OCI-LY3 (cell line): Measurements from ENCODE around the gene ARHGAP24.

ENCODE experiments used
- EZH2phosphoT487 ChIP-seq: fragments of 200-600 bp; shearing (Covaris generic); IDR thresholded peaks from 2 replicates; pipeline ENCODE4 v1.6.1; 2018; ENCODE audit warnings: antibody characterized with exemption, mixed run types, low read depth
- TF ChIP-seq, protein P1 (sequence below): fragments of 200-600, 300-600 bp; sonication (generic); IDR thresholded peaks from 2 replicates; pipeline ENCODE4 v1.5.1; 2014; ENCODE audit warnings: antibody characterized with exemption, low read length, low read depth

DNA sequence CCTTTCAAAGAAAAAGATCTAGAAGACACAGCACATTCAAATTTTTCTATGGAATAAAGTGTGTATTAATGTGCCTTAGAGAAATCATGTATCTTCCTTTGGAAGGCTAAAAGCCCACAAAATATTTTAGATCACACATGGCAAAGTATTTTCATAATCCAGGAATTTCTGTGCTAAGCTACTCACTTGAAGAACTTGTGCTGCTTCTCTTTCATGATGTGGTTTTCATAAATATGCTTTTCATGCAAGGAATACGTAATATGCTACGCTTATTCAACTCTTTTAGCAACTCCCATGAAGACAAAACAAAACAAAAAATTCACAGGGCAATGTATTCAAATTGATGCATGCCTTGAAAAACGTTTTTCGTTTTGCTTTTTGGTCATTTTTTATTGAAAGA is 125.6 kb downstream of the ARHGAP24 start:
- TF ChIP-seq, protein P1, sequence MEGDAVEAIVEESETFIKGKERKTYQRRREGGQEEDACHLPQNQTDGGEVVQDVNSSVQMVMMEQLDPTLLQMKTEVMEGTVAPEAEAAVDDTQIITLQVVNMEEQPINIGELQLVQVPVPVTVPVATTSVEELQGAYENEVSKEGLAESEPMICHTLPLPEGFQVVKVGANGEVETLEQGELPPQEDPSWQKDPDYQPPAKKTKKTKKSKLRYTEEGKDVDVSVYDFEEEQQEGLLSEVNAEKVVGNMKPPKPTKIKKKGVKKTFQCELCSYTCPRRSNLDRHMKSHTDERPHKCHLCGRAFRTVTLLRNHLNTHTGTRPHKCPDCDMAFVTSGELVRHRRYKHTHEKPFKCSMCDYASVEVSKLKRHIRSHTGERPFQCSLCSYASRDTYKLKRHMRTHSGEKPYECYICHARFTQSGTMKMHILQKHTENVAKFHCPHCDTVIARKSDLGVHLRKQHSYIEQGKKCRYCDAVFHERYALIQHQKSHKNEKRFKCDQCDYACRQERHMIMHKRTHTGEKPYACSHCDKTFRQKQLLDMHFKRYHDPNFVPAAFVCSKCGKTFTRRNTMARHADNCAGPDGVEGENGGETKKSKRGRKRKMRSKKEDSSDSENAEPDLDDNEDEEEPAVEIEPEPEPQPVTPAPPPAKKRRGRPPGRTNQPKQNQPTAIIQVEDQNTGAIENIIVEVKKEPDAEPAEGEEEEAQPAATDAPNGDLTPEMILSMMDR = no peak
- no peak for TF ChIP-seq EZH2phosphoT487
